HepG2 (cell line): ENCODE measurements around the gene SURF1. TPM values are rescaled to one million over a fixed set of nuclear protein-coding genes. Genes with fewer than 3 reads are reported as not detected.

Experiments used
- CC2D1A ChIP-seq: sonication (generic); formaldehyde crosslinking; IDR thresholded peaks from 2 replicates; pipeline ENCODE4 v1.8.1; 2023; ENCODE audit warnings: mild to moderate bottlenecking, missing genetic modification reagents
- FOSL1 ChIP-seq: sonication (generic); formaldehyde crosslinking; IDR thresholded peaks from 2 replicates; pipeline ENCODE4 v1.9.0; 2021; ENCODE audit warnings: missing genetic modification reagents, borderline replicate concordance
- FOXP4 ChIP-seq: sonication (generic); formaldehyde crosslinking; IDR thresholded peaks from 2 replicates; pipeline ENCODE4 v1.4.0; 2020; ENCODE audit warnings: missing genetic modification reagents
- FUBP1 ChIP-seq: sonication (generic); formaldehyde crosslinking; IDR thresholded peaks from 2 replicates; pipeline ENCODE4 v1.5.1; 2020; ENCODE audit warnings: missing genetic modification reagents, mild to moderate bottlenecking, borderline replicate concordance
- HNF1B ChIP-seq: sonication (generic); formaldehyde crosslinking; IDR thresholded peaks from 2 replicates; pipeline ENCODE4 v1.5.1; 2020; ENCODE audit warnings: mild to moderate bottlenecking, moderate library complexity, missing genetic modification reagents
- KDM4B ChIP-seq: sonication (generic); formaldehyde crosslinking; IDR thresholded peaks from 2 replicates; pipeline ENCODE4 v1.4.0; 2020; ENCODE audit warnings: missing genetic modification reagents
- MLLT10 ChIP-seq: sonication (generic); formaldehyde crosslinking; IDR thresholded peaks from 2 replicates; pipeline ENCODE4 v1.4.0; 2020; ENCODE audit warnings: missing genetic modification reagents
- NFKBIZ ChIP-seq: IDR thresholded peaks from 2 replicates; pipeline ENCODE4 v1.6.1; 2018; ENCODE audit warnings: missing genetic modification reagents, missing compliant biosample characterization
- RARA ChIP-seq: IDR thresholded peaks from 2 replicates; pipeline ENCODE4 v1.6.1; 2016; ENCODE audit warnings: missing genetic modification reagents, missing compliant biosample characterization
- TCF7 ChIP-seq: sonication (generic); IDR thresholded peaks from 2 replicates; pipeline ENCODE4 v1.6.1; 2016; ENCODE audit warnings: antibody characterized with exemption, low read depth
- ZBTB10 ChIP-seq: sonication (generic); formaldehyde crosslinking; IDR thresholded peaks from 2 replicates; pipeline ENCODE4 v1.4.0; 2020; ENCODE audit warnings: missing genetic modification reagents, borderline replicate concordance
- ZNF335 ChIP-seq: sonication (generic); formaldehyde crosslinking; IDR thresholded peaks from 2 replicates; pipeline ENCODE4 v1.4.0; 2020; ENCODE audit warnings: missing genetic modification reagents
- ZNF574 ChIP-seq: sonication (generic); formaldehyde crosslinking; IDR thresholded peaks from 2 replicates; pipeline ENCODE4 v1.4.0; 2020; ENCODE audit warnings: missing genetic modification reagents
- ZNF674 ChIP-seq: sonication (generic); formaldehyde crosslinking; IDR thresholded peaks from 2 replicates; pipeline ENCODE4 v1.5.0; 2020; ENCODE audit warnings: low read depth, mild to moderate bottlenecking, missing genetic modification reagents
- ZNF766 ChIP-seq: sonication (generic); formaldehyde crosslinking; IDR thresholded peaks from 2 replicates; pipeline ENCODE4 v1.5.0; 2020; ENCODE audit warnings: missing genetic modification reagents, borderline replicate concordance
- polyA plus RNA-seq, 8 experiments: library from polyadenylated mRNA; depleted of rRNA in 3 of 8; stranded (reverse) in 7 of 8; unstranded in 1 of 8; fragments of >200 nt; fragmentation: Illumina TruSeq in 4 of 8; extraction: Trizol in 4 of 8; gene quantifications; 2 replicates each; pipeline versions ENCODE4 v1.2.1 to v1.2.3, GENCODE V29; 2011 to 2016; ENCODE audit warnings: low read depth in 4 of 8, missing spikeins in 1 of 8, mixed read lengths in 1 of 8; ENCODE audit not compliant: insufficient read depth in 1 of 8
- total RNA-seq, 5 experiments: library from RNA; depleted of rRNA; stranded (reverse); fragments of >200 nt; fragmentation: Illumina TruSeq; extraction: Trizol; gene quantifications; 2 replicates each; pipeline ENCODE4 v1.2.3, GENCODE V29; 2016; ENCODE audit warnings: low read depth in 1 of 5

The SURF1 gene
- total and polyA plus RNA-seq, 2 of the 13 experiments (the other 11 are each of a cell fraction or from before 2014, with no cell fraction given) = 17.8 to 40.7 TPM

GRCh38 chr9:133347985-133348717 lies 8.1 kb downstream of the SURF1 start, which contains the start of the genes MED22 and RPL7A (continued):
- 0 out of 2 replicates have a peak, but pooled peaks have one; percentile 23 for TF ChIP-seq ZNF335 (CRISPR knock-in tag)
- TF ChIP-seq CC2D1A = peak; percentile 20; the same call in 1 of the 2 replicates
- TF ChIP-seq FOSL1 (CRISPR knock-in tag) = no peak
- 0 out of 2 replicates have a peak, but pooled peaks have one; percentile 29 for TF ChIP-seq ZNF766 (CRISPR knock-in tag)
- TF ChIP-seq RARA = peak; percentile 46; the same call in 1 of the 2 replicates
- 0 out of 2 replicates have a peak, but pooled peaks have one; percentile 30 for TF ChIP-seq ZNF674 (CRISPR knock-in tag)
- TF ChIP-seq ZNF574 = peak; percentile 76
- TF ChIP-seq HNF1B = no peak; the same call in 1 of the 2 replicates
- no peak for TF ChIP-seq ZBTB10 (CRISPR knock-in tag)
- no peak for TF ChIP-seq TCF7
- no peak for TF ChIP-seq FUBP1 (CRISPR knock-in tag)
- TF ChIP-seq KDM4B (CRISPR knock-in tag) = peak; percentile 57; the same call in 1 of the 2 replicates
- 0 out of 2 replicates have a peak, but pooled peaks have one; percentile 48 for TF ChIP-seq NFKBIZ (CRISPR knock-in tag)
- no peak for TF ChIP-seq MLLT10 (CRISPR knock-in tag)
- TF ChIP-seq FOXP4 = peak; percentile 54; the same call in 1 of the 2 replicates
